H1 (cell line): ENCODE data around the gene AIF1L. TPM values are rescaled to one million over a fixed set of nuclear protein-coding genes. Genes with fewer than 3 reads are reported as not detected.

ENCODE experiments used
- CTCF ChIA-PET: fragments of 300-600 bp; sonication (Branson Sonifier 250); formaldehyde crosslinking; loops from one replicate; lab custom pipeline; 2021; ENCODE audit not compliant: partially characterized antibody; lab: Charles Lee
- POLR2A ChIA-PET: fragments of 300-600 bp; sonication (Branson Sonifier 250); formaldehyde crosslinking; loops from one replicate; lab custom pipeline; 2021; ENCODE audit warnings: inconsistent platforms; ENCODE audit not compliant: partially characterized antibody; lab: Charles Lee
- DNase-seq, 2 experiments: peaks; one replicate each; pipeline versions ENCODE4 v3.0.0 to v3.0.0-alpha.2; 2010 to 2022; ENCODE audit warnings: low spot score in 2 of 2, low read depth in 1 of 2, mixed read lengths in 1 of 2
- FAIRE-seq: peaks from 2 replicates; lab custom pipeline; 2011; peaks lifted over from hg19 to GRCh38; lab: Jason Lieb, UNC
- H2AFZ ChIP-seq: 2 replicates; pipeline ENCODE4 v1.8.1; 2012; ENCODE audit warnings: low read length, inconsistent platforms
- H2AK5ac ChIP-seq: 2 replicates; pipeline ENCODE4 v1.6.1; 2013; ENCODE audit warnings: low read depth, low read length
- H2BK120ac ChIP-seq: replicated peaks from 2 replicates; pipeline ENCODE3; 2013; ENCODE audit warnings: low read depth, low read length, inconsistent platforms
- H2BK12ac ChIP-seq: 2 replicates; pipeline ENCODE4 v1.6.1; 2013; ENCODE audit warnings: low read depth, low read length
- H2BK15ac ChIP-seq: 2 replicates; pipeline ENCODE4 v1.6.1; 2013; ENCODE audit warnings: low read length
- H2BK20ac ChIP-seq: 2 replicates; pipeline ENCODE4 v1.6.1; 2013; ENCODE audit warnings: low read length
- H2BK5ac ChIP-seq: 2 replicates; pipeline ENCODE4 v1.6.1; 2013; ENCODE audit warnings: low read depth, low read length
- H3K14ac ChIP-seq: 2 replicates; pipeline ENCODE4 v1.6.1; 2013; ENCODE audit warnings: inconsistent platforms; ENCODE audit not compliant: insufficient read length
- H3K18ac ChIP-seq: 2 replicates; pipeline ENCODE4 v1.6.1; 2013; ENCODE audit warnings: low read length; ENCODE audit errors: extremely low read depth
- H3K23ac ChIP-seq: 2 replicates; pipeline ENCODE4 v1.6.1; 2013; ENCODE audit warnings: inconsistent platforms; ENCODE audit not compliant: insufficient read length
- H3K23me2 ChIP-seq: 2 replicates; pipeline ENCODE4 v1.6.1; 2013; ENCODE audit warnings: low read depth, low read length
- H3K27ac ChIP-seq: 2 replicates; pipeline ENCODE4 v1.6.1; 2011; ENCODE audit warnings: low read depth, low read length, inconsistent platforms
- H3K27me3 ChIP-seq, 4 experiments: replicated peaks in 1 of 4; 1 replicate in 1 of 4; 2 replicates in 3 of 4; pipeline versions ENCODE4 v1.6.1 to v1.8.1; 2011 to 2013; ENCODE audit warnings: low read length in 3 of 4, mild to moderate bottlenecking in 3 of 4, inconsistent platforms in 2 of 4, mixed read lengths in 2 of 4, moderate library complexity in 1 of 4; ENCODE audit not compliant: control insufficient read depth in 3 of 4, insufficient read depth in 3 of 4; ENCODE audit errors: extremely low read depth in 1 of 4
- H3K36me3 ChIP-seq, 4 experiments: 2 replicates each; pipeline versions ENCODE4 v1.6.1 to v1.8.1; 2011 to 2013; ENCODE audit warnings: mild to moderate bottlenecking in 4 of 4, low read length in 3 of 4, moderate library complexity in 2 of 4, control low read depth in 1 of 4, inconsistent platforms in 1 of 4; ENCODE audit not compliant: insufficient read depth in 4 of 4, control insufficient read depth in 2 of 4
- H3K4ac ChIP-seq: replicated peaks from 2 replicates; pipeline ENCODE3; 2013; ENCODE audit warnings: low read length, low read depth, mixed read lengths, inconsistent platforms; ENCODE audit not compliant: insufficient read length
- H3K4me1 ChIP-seq, 4 experiments: replicated peaks in 1 of 4; 1 replicate in 1 of 4; 2 replicates in 3 of 4; pipeline versions ENCODE4 v1.6.1 to v1.8.1; 2011 to 2013; ENCODE audit warnings: low read length in 3 of 4, inconsistent platforms in 2 of 4, mixed read lengths in 1 of 4; ENCODE audit not compliant: insufficient read depth in 4 of 4, control insufficient read depth in 3 of 4
- H3K4me2 ChIP-seq, 2 experiments: 2 replicates each; pipeline versions ENCODE4 v1.6.1 to v1.8.1; 2011 to 2013; ENCODE audit warnings: low read depth in 2 of 2, low read length in 2 of 2, control low read depth in 1 of 2, inconsistent platforms in 1 of 2, mild to moderate bottlenecking in 1 of 2; ENCODE audit not compliant: insufficient read depth in 1 of 2
- H3K4me3 ChIP-seq, 4 experiments: fragments of 200-600, 300-600 bp in 1 of 4; sonication (generic), shearing (Covaris generic), sonication (Bioruptor Twin) in 1 of 4; 2 replicates each; pipeline versions ENCODE4 v1.5.1 to v1.8.1; 2011 to 2016; ENCODE audit warnings: low read length in 4 of 4, low read depth in 3 of 4, control low read depth in 2 of 4, inconsistent platforms in 2 of 4, mild to moderate bottlenecking in 2 of 4, mixed read lengths in 1 of 4, moderate library complexity in 1 of 4; ENCODE audit not compliant: insufficient read depth in 2 of 4; ENCODE audit errors: extremely low read depth in 1 of 4
- H3K56ac ChIP-seq: replicated peaks from 2 replicates; pipeline ENCODE3; 2013; ENCODE audit warnings: low read depth, mild to moderate bottlenecking, mixed read lengths, low read length, inconsistent platforms; ENCODE audit not compliant: insufficient read length
- H3K79me1 ChIP-seq: 2 replicates; pipeline ENCODE4 v1.6.1; 2013; ENCODE audit warnings: low read depth, low read length, control low read depth
- H3K79me2 ChIP-seq, 2 experiments: 2 replicates each; pipeline versions ENCODE4 v1.6.1 to v1.8.1; 2012 to 2013; ENCODE audit warnings: low read length in 2 of 2, mild to moderate bottlenecking in 2 of 2, inconsistent platforms in 1 of 2; ENCODE audit not compliant: insufficient read depth in 2 of 2, control insufficient read depth in 1 of 2
- H3K9ac ChIP-seq, 4 experiments: replicated peaks in 1 of 4; 1 replicate in 1 of 4; 2 replicates in 3 of 4; pipeline versions ENCODE4 v1.6.1 to v1.8.1; 2011 to 2013; ENCODE audit warnings: low read depth in 3 of 4, low read length in 3 of 4, control low read depth in 2 of 4, mild to moderate bottlenecking in 2 of 4, moderate library complexity in 2 of 4, inconsistent platforms in 1 of 4; ENCODE audit errors: extremely low read depth in 1 of 4
- H3K9me3 ChIP-seq, 2 experiments: 2 replicates each; pipeline versions ENCODE4 v1.6.1 to v1.8.1; 2012 to 2013; ENCODE audit warnings: mild to moderate bottlenecking in 2 of 2, moderate library complexity in 2 of 2, control low read depth in 1 of 2, inconsistent platforms in 1 of 2, low read depth in 1 of 2, low read length in 1 of 2, mixed read lengths in 1 of 2; ENCODE audit not compliant: insufficient read depth in 2 of 2
- H4K20me1 ChIP-seq, 2 experiments: replicated peaks in 1 of 2; 2 replicates each; pipeline versions ENCODE3 to v1.8.1; 2011 to 2013; ENCODE audit warnings: inconsistent platforms in 2 of 2, low read length in 2 of 2, mild to moderate bottlenecking in 1 of 2; ENCODE audit not compliant: insufficient read depth in 2 of 2, control insufficient read depth in 1 of 2
- H4K5ac ChIP-seq: 2 replicates; pipeline ENCODE4 v1.6.1; 2013; ENCODE audit warnings: low read length, low read depth, mixed read lengths, inconsistent platforms; ENCODE audit not compliant: insufficient read length
- H4K8ac ChIP-seq: 2 replicates; pipeline ENCODE4 v1.8.0; 2013; ENCODE audit warnings: mild to moderate bottlenecking, moderate library complexity, low read length, inconsistent platforms; ENCODE audit not compliant: insufficient read depth; ENCODE audit errors: extremely low read depth
- H4K91ac ChIP-seq: replicated peaks from 2 replicates; pipeline ENCODE3; 2013; ENCODE audit warnings: low read length, mixed read lengths, inconsistent platforms; ENCODE audit not compliant: insufficient read length
- POLR2A ChIP-seq, 2 experiments: IDR thresholded peaks; 1 replicate in 1 of 2; 2 replicates in 1 of 2; pipeline ENCODE4 v1.6.1; 2011; ENCODE audit warnings: low read depth in 2 of 2, low read length in 2 of 2, mild to moderate bottlenecking in 2 of 2; ENCODE audit errors: control extremely low read depth in 1 of 2
- POLR2AphosphoS5 ChIP-seq: IDR thresholded peaks from 2 replicates; pipeline ENCODE4 v1.6.1; 2011; ENCODE audit warnings: low read depth, low read length
- WGBS, 2 experiments: shearing (Covaris generic) in 1 of 2; methylation state at CpG; one replicate each; pipeline versions ENCODE4 v1.1.6 to v1.1.7; 2013 to 2015; ENCODE audit warnings: low lambda C conversion rate in 2 of 2, mixed read lengths in 2 of 2, inconsistent platforms in 1 of 2, low coverage in 1 of 2, missing lambda C conversion rate in 1 of 2; ENCODE audit not compliant: insufficient replicate concordance in 2 of 2, insufficient coverage in 1 of 2, insufficient read length in 1 of 2; ENCODE audit errors: extremely low coverage in 1 of 2, missing lambda C conversion rate in 1 of 2; 5-methylcytosine and 5-hydroxymethylcytosine counted together
- polyA plus RNA-seq, 7 experiments: library from polyadenylated mRNA; depleted of rRNA in 3 of 7; stranded (reverse) in 5 of 7; unstranded in 2 of 7; fragments of >200 nt in 5 of 7; fragments of 200-250 nt in 2 of 7; gene quantifications; 1 replicate in 5 of 7; 2 replicates in 1 of 7; 4 replicates in 1 of 7; pipeline versions ENCODE4 v1.2.1 to v1.2.3, GENCODE V29; 2011 to 2013; ENCODE audit warnings: missing spikeins in 2 of 7, mixed read lengths in 2 of 7
- total RNA-seq: library from RNA; stranded (reverse); fragmentation: NEBNext Ultra II Directional; extraction: Animal tissue kit (Norgen Biotek cat#: 25700); gene quantifications from 2 replicates; pipeline ENCODE4 v1.2.1, GENCODE V29; 2021

AIF1L gene
- total and polyA plus RNA-seq, 2 of the 8 experiments (the other 6 are each of a cell fraction or from before 2014, with no cell fraction given): 70.7 to 149 TPM

- Histone ChIP-seq H3K4me3 (no peak overlapping the region), H3K56ac (no peak overlapping the region), H3K27me3 (no peaks in the 10 kb centered on the region), H2BK5ac (no peak overlapping the region; the same call in none of the 2 replicates), H3K79me2 (peaks cover 0 to 18% of the 10 kb centered on the region in 2 experiments; a peak in 1 of 4 replicates), H2BK120ac (no peak overlapping the region), H3K18ac (no peak overlapping the region), H4K8ac (no peak overlapping the region), H2BK20ac (no peak overlapping the region), H3K9me3 (no peaks in the 10 kb centered on the region), H4K91ac (no peak overlapping the region), H3K4ac (no peak overlapping the region), H2AFZ (no peak overlapping the region), H3K14ac (no peak overlapping the region), H2BK15ac (no peak overlapping the region; the same call in 1 of the 2 replicates), H2AK5ac (no peak overlapping the region), H2BK12ac (0 out of 2 replicates have a peak overlapping the region, but pooled peaks have one; percentile 14), H3K23me2 (peaks cover 4% of the 10 kb centered on the region), H3K36me3 (peaks cover 5 to 28% (median 8%) of the 10 kb centered on the region in 4 experiments; a peak in 7 of 8 replicates), H4K5ac (no peak overlapping the region), H3K4me2 (no peak overlapping the region), H3K79me1 (peaks cover 8% of the 10 kb centered on the region), H3K23ac (no peak overlapping the region), H4K20me1 (peaks cover 2 to 3% of the 10 kb centered on the region in 2 experiments), H3K27ac (no peak overlapping the region), H3K9ac (no peak overlapping the region), H3K4me1 (peaks cover 8 to 60% (median 47%) of the 10 kb centered on the region in 4 experiments)
- ChIA-PET POLR2A (interaction anchor here (0.6 to 29.0 kb wide), 6 partner anchors 17 to 1650 kb away, joined by 3 to 751 read pairs (median 6); partner anchors contain the start of gene NUP214), CTCF (interaction anchor here (0.6 to 6.3 kb wide), 9 partner anchors 10 to 402 kb away, joined by 3 to 47 read pairs (median 4); partner anchors contain the start of gene NUP214)
- FAIRE-seq (no peak), DNase-seq (no peak)
- WGBS, 2 experiments: 94% methylated on average over 11 of the region's 11 CpGs; no CpG with 5 or more reads in 1 of the 2 experiments
- 0 out of 3 replicates have a peak, but pooled peaks of 1 of the 2 experiments have one; percentile 22 for TF ChIP-seq POLR2A (IDR thresholded peaks at IDR 0.05; ENCODE audit: control extremely low read depth in 1 of 2, low read depth in 2 of 2, low read length in 2 of 2)
- no peak for TF ChIP-seq POLR2AphosphoS5
Measured at GRCh38 chr9:131101207-131101964, 5.1 kb downstream of the AIF1L start.
